Smooth muscle cell (in vitro differentiated cells): ENCODE data around the gene PIGU. TPM values are rescaled to one million over a fixed set of nuclear protein-coding genes. Genes with fewer than 3 reads are reported as not detected.
"Not testable (repeated sequence)": the region's sequence is repeated elsewhere in the genome, so short reads cannot be mapped to it uniquely, and the experiment has no call there.

Experiments used
- DNase-seq: peaks from one replicate; lab custom pipeline; 2025; ENCODE audit not compliant: unreplicated experiment; lab: John Stamatoyannopoulos, UW
- H2AFZ ChIP-seq: fragments of 200-600 bp; sonication (generic); 2 replicates; pipeline ENCODE4 v1.6.0; 2016; ENCODE audit warnings: antibody characterized with exemption, low read depth, mild to moderate bottlenecking
- H3F3A ChIP-seq: fragments of 200-600 bp; sonication (generic); 2 replicates; pipeline ENCODE4 v1.6.0; 2017; ENCODE audit warnings: antibody characterized with exemption, low read depth
- H3K27ac ChIP-seq: fragments of 200-600 bp; sonication (generic); 2 replicates; pipeline ENCODE4 v1.5.1; 2016; ENCODE audit warnings: low read depth, mild to moderate bottlenecking
- H3K27me3 ChIP-seq: fragments of 200-600 bp; sonication (generic); 2 replicates; pipeline ENCODE4 v1.6.1; 2016; ENCODE audit warnings: low read depth, mild to moderate bottlenecking
- H3K36me3 ChIP-seq: fragments of 200-600 bp; sonication (generic); 2 replicates; pipeline ENCODE4 v1.5.1; 2016; ENCODE audit warnings: low read depth
- H3K4me1 ChIP-seq: fragments of 200-600 bp; sonication (generic); 2 replicates; pipeline ENCODE4 v1.5.1; 2016; ENCODE audit warnings: low read depth
- H3K4me2 ChIP-seq: fragments of 200-600 bp; sonication (generic); 2 replicates; pipeline ENCODE4 v1.6.0; 2016; ENCODE audit warnings: mild to moderate bottlenecking
- H3K4me3 ChIP-seq: fragments of 200-600 bp; sonication (generic); 2 replicates; pipeline ENCODE4 v1.5.1; 2016; ENCODE audit warnings: mild to moderate bottlenecking
- H3K79me2 ChIP-seq: fragments of 200-600 bp; sonication (generic); 2 replicates; pipeline ENCODE4 v1.6.0; 2016; ENCODE audit warnings: low read depth, mild to moderate bottlenecking
- H3K9ac ChIP-seq: fragments of 200-600 bp; sonication (generic); 2 replicates; pipeline ENCODE4 v1.6.0; 2016; ENCODE audit warnings: low read depth
- H3K9me3 ChIP-seq: fragments of 200-600 bp; sonication (generic); replicated peaks from 2 replicates; pipeline ENCODE4 v1.5.1; 2016; ENCODE audit warnings: low read depth
- H4K20me1 ChIP-seq: fragments of 200-600 bp; sonication (generic); 2 replicates; pipeline ENCODE4 v1.6.0; 2016; ENCODE audit warnings: low read depth
- CTCF ChIP-seq: fragments of 200-600 bp; sonication (generic); IDR thresholded peaks from 2 replicates; pipeline ENCODE4 v1.5.1; 2017; ENCODE audit warnings: borderline replicate concordance, mild to moderate bottlenecking, antibody characterized with exemption; ENCODE audit not compliant: insufficient read depth, poor library complexity, severe bottlenecking
- WGBS: methylation state at CpG from one replicate; pipeline ENCODE4 v1.1.7; 2016; ENCODE audit warnings: low lambda C conversion rate; 5-methylcytosine and 5-hydroxymethylcytosine counted together
- polyA plus RNA-seq: library from polyadenylated mRNA; unstranded; fragments of >200 nt; fragmentation: Nextera tagmentation; extraction: Ambion mirVana; gene quantifications from 2 replicates; pipeline ENCODE4 v1.2.1, GENCODE V29; 2016
- total RNA-seq: library from RNA; depleted of rRNA; stranded (reverse); fragments of >200 nt; gene quantifications from 2 replicates; pipeline ENCODE4 v1.2.3, GENCODE V29; 2014

The PIGU gene
- total and polyA plus RNA-seq, 2 experiments from 2014 or later, result 46.5 to 50.2 TPM

GRCh38 chr20:34522969-34523871 is 153.7 kb downstream of the PIGU start:
- Histone ChIP-seq H3K9me3 (no peaks in the 10 kb centered on the region), H3K4me3 (no peak overlapping the region), H3K9ac (no peak overlapping the region), H3K4me1 (no peaks in the 10 kb centered on the region), H3K79me2 (peaks cover 71% of the 10 kb centered on the region), H3K4me2 (peak overlapping the region; percentile 23), H3K27ac (peak overlapping the region; percentile 71), H4K20me1 (peaks cover 96% of the 10 kb centered on the region), H2AFZ (no peak overlapping the region), H3K36me3 (no peaks in the 10 kb centered on the region), H3K27me3 (no peaks in the 10 kb centered on the region), H3F3A (peaks cover 9% of the 10 kb centered on the region)
- 53% methylated on average over 17 of the region's 17 CpGs for WGBS
- peak; percentile 44 for TF ChIP-seq CTCF
- no peak for DNase-seq

DNA sequence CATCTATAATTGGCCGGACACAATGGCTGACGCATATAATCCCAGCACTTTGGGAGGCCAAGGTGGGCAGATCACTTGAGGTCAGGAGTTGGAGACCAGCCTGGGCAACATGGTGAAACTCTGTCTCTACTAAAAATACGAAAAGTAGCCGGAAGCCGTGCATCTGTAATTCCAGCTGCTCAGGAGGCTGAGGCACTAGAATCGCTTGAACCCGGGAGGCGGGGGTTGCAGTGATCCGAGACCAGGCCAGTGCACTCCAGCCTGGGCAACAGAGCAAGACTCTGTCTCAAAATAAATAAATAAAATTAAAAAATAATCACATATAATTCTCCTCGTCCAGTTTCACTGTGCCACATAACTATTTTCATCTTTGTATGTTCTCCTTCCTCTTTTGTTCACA is 157.1 kb downstream of the PIGU start:
- not testable (repeated sequence) for H3K4me2 ChIP-seq, H3K27ac ChIP-seq, H3K36me3 ChIP-seq, DNase-seq, H3K9ac ChIP-seq, H2AFZ ChIP-seq, H3K27me3 ChIP-seq, H3K4me1 ChIP-seq, H3K4me3 ChIP-seq, H3K9me3 ChIP-seq
- 95% methylated on average over 10 of the region's 10 CpGs for WGBS
- Histone ChIP-seq H3F3A (peaks cover 16% of the 10 kb centered on the region), H4K20me1 (peaks cover 72% of the 10 kb centered on the region), H3K79me2 (peaks cover 82% of the 10 kb centered on the region)

DNA sequence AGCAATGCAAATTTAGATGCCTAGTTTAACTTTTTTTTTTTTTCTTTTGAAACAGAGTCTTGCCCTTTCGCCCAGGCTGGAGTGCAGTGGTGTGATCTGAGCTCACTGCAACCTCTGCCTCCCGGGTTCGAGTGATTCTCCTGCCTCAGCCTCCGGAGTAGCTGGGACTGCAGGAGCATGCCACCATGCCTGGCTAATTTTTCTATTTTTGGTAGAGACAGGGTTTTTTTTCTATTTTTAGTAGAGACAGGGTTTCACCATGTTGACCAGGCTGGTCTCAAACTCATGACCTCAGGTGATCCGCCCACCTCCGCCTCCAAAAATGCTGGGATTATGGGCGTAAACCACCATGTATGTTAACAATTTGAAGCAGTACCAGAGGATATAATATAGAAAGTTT is 158.0 kb downstream of the PIGU start:
- H3K4me3 ChIP-seq, H3K27ac ChIP-seq, H3K9me3 ChIP-seq, H3K9ac ChIP-seq, H3K36me3 ChIP-seq, H3K4me2 ChIP-seq, H2AFZ ChIP-seq, DNase-seq, H3K27me3 ChIP-seq: not testable (repeated sequence)
- Histone ChIP-seq H4K20me1 (peaks cover 63% of the 10 kb centered on the region), H3K79me2 (peaks cover 73% of the 10 kb centered on the region), H3K4me1 (peaks cover 15% of the 10 kb centered on the region), H3F3A (peaks cover 15% of the 10 kb centered on the region)
- WGBS, result 94% methylated on average over 7 of the region's 7 CpGs

DNA sequence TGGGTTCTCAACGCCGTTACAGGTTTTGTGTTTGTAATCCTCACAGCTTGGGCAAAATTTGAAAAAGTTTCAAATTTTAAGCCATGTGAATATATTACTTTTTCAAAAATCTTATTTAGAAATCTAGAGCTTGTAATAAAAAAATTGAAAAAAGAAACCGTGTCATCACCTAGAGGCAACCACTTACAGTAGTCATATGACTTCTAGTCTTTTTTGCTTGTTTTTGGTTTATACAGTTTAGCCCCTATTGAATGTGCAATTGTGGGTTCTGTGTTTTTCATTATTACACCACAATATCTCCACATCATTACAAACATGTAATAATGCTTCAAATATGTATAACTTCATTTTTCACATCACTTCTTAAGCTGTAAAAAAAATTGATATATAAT is 159.8 kb downstream of the PIGU start:
- H3K4me2 ChIP-seq, result peak overlapping the region; percentile 94
- H2AFZ ChIP-seq, result no peak overlapping the region
- peak overlapping the region; percentile 85 for H3K9ac ChIP-seq
- H3K36me3 ChIP-seq, result no peaks in the 10 kb centered on the region
- H3K27ac ChIP-seq, result peak overlapping the region; percentile 85
- H3K4me3 ChIP-seq, result peak overlapping the region; percentile 62
- peaks cover 15% of the 10 kb centered on the region for H3F3A ChIP-seq
- H3K27me3 ChIP-seq, result no peaks in the 10 kb centered on the region
- H4K20me1 ChIP-seq, result peaks cover 45% of the 10 kb centered on the region
- TF ChIP-seq CTCF, result no peak
- 1% methylated on average over 3 of the region's 3 CpGs for WGBS
- DNase-seq, result no peak
- H3K4me1 ChIP-seq, result peaks cover 15% of the 10 kb centered on the region
- peaks cover 55% of the 10 kb centered on the region for H3K79me2 ChIP-seq
- no peaks in the 10 kb centered on the region for H3K9me3 ChIP-seq
